ENCODE results near the gene MYEOV.

- TF ChIP-seq CTCF (IDR thresholded peaks at IDR 0.05; ENCODE audit: low read depth, low read length) (no peak), EZH2phosphoT487 (IDR thresholded peaks at IDR 0.05; ENCODE audit: low read depth) (no peak)
Observed at GRCh38 chr11:69339041-69339733, 45.2 kb downstream of the MYEOV start.

Data from OCI-LY3 (cell line).